Cardiac atrium fibroblast (primary cell): ENCODE data around the gene ZDHHC17. TPM values are rescaled to one million over a fixed set of nuclear protein-coding genes. Genes with fewer than 3 reads are reported as not detected.

ENCODE experiments used
- total RNA-seq: library from RNA; depleted of rRNA; stranded (reverse); fragments of >200 nt; gene quantifications from 2 replicates; pipeline ENCODE4 v1.2.3, GENCODE V29; 2015

ZDHHC17 gene
- total RNA-seq, result 15.4 and 26.0 TPM in 2 replicates

GRCh38 chr12:76763746-76764675 is at the start of gene ZDHHC17:
TSS of gene ZDHHC17 (plus strand) at chr12:76764115. CDS start at chr12:76764237, 122 bp downstream.

GRCh38 chr12:76878899-76879709 is 115.2 kb downstream of the ZDHHC17 start, which contains the start of gene CSRP2:
TSS of gene CSRP2 (minus strand) at chr12:76879019. CDS start at chr12:76866260, 12,759 bp downstream.

Other genes with a start within 250 kb of the ZDHHC17 start
- gene OSBPL8, start 204.3 kb upstream of the ZDHHC17 start, total RNA-seq, result 41.0 and 60.9 TPM in 2 replicates
- gene CSRP2, start 114.9 kb downstream of the ZDHHC17 start, total RNA-seq, result 12.0 and 13.0 TPM in 2 replicates